SK-N-SH (cell line): Measurements from ENCODE around the gene PRR12. TPM values are rescaled to one million over a fixed set of nuclear protein-coding genes. Genes with fewer than 3 reads are reported as not detected.

Experiments used
- CTCF ChIA-PET: fragments of 300-600, 350-600 bp; formaldehyde crosslinking; extraction: SDS; loops from one replicate; lab custom pipeline; 2021; lab: Yijun Ruan, JAX
- POLR2A ChIA-PET: fragments of 350-600 bp; sonication (Branson Sonifier 250); formaldehyde crosslinking; extraction: SDS; loops from one replicate; lab custom pipeline; 2020; ENCODE audit warnings: antibody characterized with exemption, inconsistent platforms; lab: Yijun Ruan, JAX
- DNase-seq: peaks from one replicate; pipeline ENCODE4 v3.0.0; 2012
- H2AFZ ChIP-seq: fragments of 200-600 bp; sonication (generic); 2 replicates; pipeline ENCODE4 v1.8.1; 2016; ENCODE audit warnings: antibody characterized with exemption, mild to moderate bottlenecking, low read depth
- H3F3A ChIP-seq: fragments of 200-600 bp; sonication (generic); replicated peaks from 2 replicates; pipeline ENCODE3; 2016; ENCODE audit warnings: antibody characterized with exemption, mild to moderate bottlenecking; ENCODE audit not compliant: insufficient read depth
- H3K27ac ChIP-seq, 2 experiments: fragments of 200-500 bp in 1 of 2; fragments of 200-600 bp in 1 of 2; sonication (Bioruptor generic) in 1 of 2; sonication (generic), shearing (Covaris generic) in 1 of 2; 2 replicates each; pipeline versions ENCODE4 v1.5.1 to v1.6.1; 2014 to 2016; ENCODE audit warnings: low read depth in 2 of 2, inconsistent platforms in 1 of 2, low read length in 1 of 2, mild to moderate bottlenecking in 1 of 2, mixed read lengths in 1 of 2
- H3K27me3 ChIP-seq: fragments of 200-600 bp; sonication (generic), shearing (Covaris generic); 2 replicates; pipeline ENCODE4 v1.6.1; 2016; ENCODE audit warnings: mixed run types; ENCODE audit not compliant: insufficient read depth
- H3K36me3 ChIP-seq, 2 experiments: fragments of 200-500 bp in 1 of 2; fragments of 200-600 bp in 1 of 2; sonication (Bioruptor generic) in 1 of 2; sonication (generic) in 1 of 2; replicated peaks in 1 of 2; 2 replicates each; pipeline versions ENCODE3 to v1.5.1; 2014 to 2016; ENCODE audit warnings: low read length in 1 of 2, mild to moderate bottlenecking in 1 of 2; ENCODE audit not compliant: insufficient read depth in 2 of 2, control insufficient read depth in 1 of 2
- H3K4me1 ChIP-seq, 2 experiments: fragments of 200-500 bp in 1 of 2; fragments of 200-600 bp in 1 of 2; sonication (Bioruptor generic) in 1 of 2; sonication (generic), shearing (Covaris generic) in 1 of 2; 2 replicates each; pipeline versions ENCODE4 v1.5.1 to v1.6.1; 2014 to 2016; ENCODE audit warnings: low read depth in 1 of 2, low read length in 1 of 2, mixed run types in 1 of 2; ENCODE audit not compliant: insufficient read depth in 2 of 2, control insufficient read depth in 1 of 2
- H3K4me2 ChIP-seq: fragments of 200-600 bp; sonication (generic), shearing (Covaris generic); 2 replicates; pipeline ENCODE4 v1.6.1; 2017; ENCODE audit warnings: mixed run types
- H3K4me3 ChIP-seq, 2 experiments: fragments of 200-500 bp in 1 of 2; fragments of 200-600 bp in 1 of 2; sonication (Bioruptor generic) in 1 of 2; sonication (generic), shearing (Covaris generic) in 1 of 2; 2 replicates each; pipeline versions ENCODE4 v1.5.1 to v1.8.1; 2014 to 2016; ENCODE audit warnings: low read depth in 2 of 2, inconsistent platforms in 1 of 2, low read length in 1 of 2, mild to moderate bottlenecking in 1 of 2, mixed read lengths in 1 of 2, moderate library complexity in 1 of 2
- H3K79me2 ChIP-seq: fragments of 200-600 bp; sonication (generic); 2 replicates; pipeline ENCODE4 v1.8.1; 2017; ENCODE audit warnings: mild to moderate bottlenecking; ENCODE audit not compliant: insufficient read depth
- H3K9ac ChIP-seq: fragments of 200-600 bp; sonication (generic); 2 replicates; pipeline ENCODE4 v1.6.1; 2017; ENCODE audit warnings: mixed run types
- H3K9me2 ChIP-seq: fragments of 200-600 bp; sonication (generic); 2 replicates; pipeline ENCODE4 v1.6.1; 2017; ENCODE audit warnings: mixed run types
- H3K9me3 ChIP-seq: fragments of 200-600 bp; sonication (generic); 2 replicates; pipeline ENCODE4 v1.6.1; 2017; ENCODE audit warnings: mixed run types, mild to moderate bottlenecking, moderate library complexity
- H4K20me1 ChIP-seq: fragments of 200-600 bp; sonication (generic); 2 replicates; pipeline ENCODE4 v1.6.1; 2017; ENCODE audit warnings: mild to moderate bottlenecking, mixed run types; ENCODE audit not compliant: insufficient read depth
- CHD2 ChIP-seq: fragments of 150-350 bp; IDR thresholded peaks from 2 replicates; pipeline ENCODE4 v1.6.1; 2018; ENCODE audit warnings: low read length; ENCODE audit not compliant: partially characterized antibody
- ELF1 ChIP-seq: IDR thresholded peaks from 2 replicates; pipeline ENCODE4 v1.4.0; 2012
- EZH2phosphoT487 ChIP-seq: fragments of 200-600 bp; sonication (generic); IDR thresholded peaks from 2 replicates; pipeline ENCODE4 v1.6.1; 2017; ENCODE audit warnings: low read depth, mixed run types, mild to moderate bottlenecking, antibody characterized with exemption, moderate library complexity, borderline replicate concordance
- FOXM1 ChIP-seq: IDR thresholded peaks from 2 replicates; pipeline ENCODE4 v1.4.0; 2012; ENCODE audit warnings: low read depth, mild to moderate bottlenecking
- GATA2 ChIP-seq: sonication (generic); formaldehyde crosslinking; IDR thresholded peaks from 2 replicates; pipeline ENCODE4 v1.5.0; 2020; ENCODE audit warnings: mild to moderate bottlenecking, missing genetic modification reagents
- IRF3 ChIP-seq: fragments of 150-350 bp; IDR thresholded peaks from 2 replicates; pipeline ENCODE4 v1.6.1; 2016; ENCODE audit warnings: mild to moderate bottlenecking, low read depth, low read length
- JUND ChIP-seq: IDR thresholded peaks from 2 replicates; pipeline ENCODE4 v1.4.0; 2012
- MAX ChIP-seq: IDR thresholded peaks from 2 replicates; pipeline ENCODE4 v1.4.0; 2012; ENCODE audit warnings: low read depth
- MEF2A ChIP-seq: IDR thresholded peaks from 2 replicates; pipeline ENCODE4 v1.4.0; 2012; ENCODE audit warnings: low read depth, borderline replicate concordance
- MXI1 ChIP-seq: IDR thresholded peaks from 2 replicates; pipeline ENCODE4 v1.6.1; 2012; ENCODE audit warnings: mild to moderate bottlenecking, low read depth, low read length, improper control_type of control experiment
- NRF1 ChIP-seq: IDR thresholded peaks from 2 replicates; pipeline ENCODE4 v1.6.1; 2012; ENCODE audit warnings: low read depth, mild to moderate bottlenecking, low read length
- POLR2AphosphoS5 ChIP-seq: IDR thresholded peaks from 2 replicates; pipeline ENCODE4 v1.6.1; 2012; ENCODE audit warnings: low read depth, low read length
- RAD21 ChIP-seq: IDR thresholded peaks from 2 replicates; pipeline ENCODE4 v1.6.1; 2012; ENCODE audit warnings: mild to moderate bottlenecking, low read length
- RFX5 ChIP-seq: IDR thresholded peaks from 2 replicates; pipeline ENCODE4 v1.6.1; 2012; ENCODE audit warnings: mild to moderate bottlenecking, improper control_type of control experiment, low read length
- SIN3A ChIP-seq: IDR thresholded peaks from 2 replicates; pipeline ENCODE4 v1.6.1; 2012; ENCODE audit warnings: low read depth, mild to moderate bottlenecking, low read length, moderate library complexity, borderline replicate concordance
- TEAD4 ChIP-seq: IDR thresholded peaks from 2 replicates; pipeline ENCODE4 v1.4.0; 2012; ENCODE audit warnings: mild to moderate bottlenecking, borderline replicate concordance; ENCODE audit not compliant: insufficient read depth
- YY1 ChIP-seq: IDR thresholded peaks from 2 replicates; pipeline ENCODE4 v1.4.0; 2012; ENCODE audit warnings: low read depth, mild to moderate bottlenecking
- WGBS: methylation state at CpG from one replicate; pipeline ENCODE4 v1.1.6; 2017; ENCODE audit warnings: low lambda C conversion rate; 5-methylcytosine and 5-hydroxymethylcytosine counted together
- polyA plus RNA-seq, 3 experiments: library from polyadenylated mRNA; depleted of rRNA; stranded (reverse); fragments of >200 nt; gene quantifications; 2 replicates each; pipeline ENCODE4 v1.2.3, GENCODE V29; 2012
- TF ChIP-seq, protein P1 (sequence below): IDR thresholded peaks from 2 replicates; pipeline ENCODE4; 2012
- TF ChIP-seq, protein P2 (sequence below): fragments of 150-350 bp; IDR thresholded peaks from 2 replicates; pipeline ENCODE4 v1.6.1; 2017; ENCODE audit warnings: antibody characterized with exemption, low read length, low read depth, borderline replicate concordance

The PRR12 gene
- polyA plus RNA-seq, 1 of the 3 experiments (the other 2 are of a cell fraction) = 1.7 TPM

DNA sequence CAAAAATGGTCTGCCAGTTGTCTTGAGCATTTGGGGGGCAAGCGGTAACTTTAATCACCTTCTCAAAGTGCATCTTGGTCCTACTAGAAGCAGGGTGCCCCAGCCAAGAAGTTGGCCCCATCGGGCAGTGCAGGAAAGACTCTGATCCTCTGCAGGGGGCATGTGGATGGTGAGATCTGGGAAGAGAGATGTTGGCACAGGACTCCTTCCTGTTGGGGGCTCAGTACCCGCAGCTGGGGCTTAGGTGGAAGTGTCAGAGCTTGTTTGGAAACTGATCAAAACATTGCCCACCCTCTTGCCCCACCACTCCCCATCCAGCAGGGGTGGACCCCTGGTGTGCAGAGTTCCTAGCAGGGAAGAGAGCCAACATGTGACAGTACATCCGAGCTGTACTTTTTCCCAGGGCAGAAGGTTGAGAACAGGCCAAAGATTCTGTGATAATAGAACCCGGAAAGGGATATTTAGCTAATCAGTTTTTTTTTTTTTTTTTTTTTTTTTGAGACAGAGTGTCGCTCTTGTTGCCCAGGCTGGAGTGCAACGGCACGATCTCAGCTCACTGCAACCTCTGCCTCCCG is 40.1 kb downstream of the PRR12 start:
- peak; percentile 79 for DNase-seq
- H3F3A ChIP-seq = peaks cover 19% of the 10 kb centered on the region
- H3K4me2 ChIP-seq = peak overlapping the region; percentile 55; the same call in 1 of the 2 replicates
- POLR2A ChIA-PET = interaction anchor here (1.3 kb wide), 1 partner anchor 9 kb away, joined by 3 read pairs; the partner anchor contains the start of gene RRAS
- H3K4me3 ChIP-seq = no peak overlapping the region
- no peaks in the 10 kb centered on the region for H3K27me3 ChIP-seq
- H4K20me1 ChIP-seq = no peaks in the 10 kb centered on the region; the same call in 1 of the 2 replicates
- H3K9me2 ChIP-seq = no peaks in the 10 kb centered on the region
- H3K36me3 ChIP-seq = peaks cover 0 to 26% of the 10 kb centered on the region in 2 experiments
- H3K27ac ChIP-seq = peak overlapping the region; percentile 11 to 78
- TF ChIP-seq GATA2 (CRISPR knock-in tag) (peak; percentile 28; the same call in 1 of the 2 replicates), MEF2A (no peak), EZH2phosphoT487 (no peak), ELF1 (no peak), RAD21 (no peak), POLR2AphosphoS5 (peak; percentile 52; the same call in 1 of the 2 replicates), MXI1 (peak; percentile 50; the same call in 1 of the 2 replicates)
- TF ChIP-seq, all 33 proteins: peak for 3
- CTCF ChIA-PET = interaction anchor here (0.6 to 1.9 kb wide), 6 partner anchors 11 to 60 kb away, joined by 3 to 9 read pairs (median 3); partner anchors contain the start of genes CPT1C and SCAF1
- 24% methylated on average over 8 of the region's 9 CpGs for WGBS
- peaks cover 7 to 10% of the 10 kb centered on the region in 2 experiments; a peak in 3 of 4 replicates for H3K4me1 ChIP-seq
- H3K9me3 ChIP-seq = no peaks in the 10 kb centered on the region
- H3K79me2 ChIP-seq = 0 out of 2 replicates have a peak, but pooled peaks cover 2% of the 10 kb centered on the region
- H2AFZ ChIP-seq = no peak overlapping the region
- H3K9ac ChIP-seq = no peak overlapping the region

- Histone ChIP-seq H3K9me2 (no peaks in the 10 kb centered on the region), H2AFZ (no peak overlapping the region), H3K79me2 (0 out of 2 replicates have a peak, but pooled peaks cover 2% of the 10 kb centered on the region), H3K36me3 (peaks cover 0 to 23% of the 10 kb centered on the region in 2 experiments), H3K9ac (no peak overlapping the region), H3K4me3 (no peak overlapping the region), H3F3A (peaks cover 19% of the 10 kb centered on the region), H4K20me1 (no peaks in the 10 kb centered on the region; the same call in 1 of the 2 replicates), H3K4me2 (no peak overlapping the region), H3K9me3 (no peaks in the 10 kb centered on the region), H3K27me3 (no peaks in the 10 kb centered on the region), H3K4me1 (peaks cover 7 to 10% of the 10 kb centered on the region in 2 experiments; a peak in 3 of 4 replicates), H3K27ac (peak overlapping the region in 1 of 2 experiments; percentile 78; a peak in 2 of 4 replicates)
- ChIA-PET CTCF (interaction anchor here (0.9 to 1.9 kb wide), 4 partner anchors 10 to 59 kb away, joined by 3 to 9 read pairs (median 4); partner anchors contain the start of genes CPT1C and SCAF1), POLR2A (interaction anchor here (1.3 kb wide), 1 partner anchor 9 kb away, joined by 3 read pairs; the partner anchor contains the start of gene RRAS)
- WGBS = 83% methylated on average over 15 of the region's 19 CpGs
- no peak for DNase-seq
- no peak for TF ChIP-seq FOXM1
- TF ChIP-seq, protein P1, sequence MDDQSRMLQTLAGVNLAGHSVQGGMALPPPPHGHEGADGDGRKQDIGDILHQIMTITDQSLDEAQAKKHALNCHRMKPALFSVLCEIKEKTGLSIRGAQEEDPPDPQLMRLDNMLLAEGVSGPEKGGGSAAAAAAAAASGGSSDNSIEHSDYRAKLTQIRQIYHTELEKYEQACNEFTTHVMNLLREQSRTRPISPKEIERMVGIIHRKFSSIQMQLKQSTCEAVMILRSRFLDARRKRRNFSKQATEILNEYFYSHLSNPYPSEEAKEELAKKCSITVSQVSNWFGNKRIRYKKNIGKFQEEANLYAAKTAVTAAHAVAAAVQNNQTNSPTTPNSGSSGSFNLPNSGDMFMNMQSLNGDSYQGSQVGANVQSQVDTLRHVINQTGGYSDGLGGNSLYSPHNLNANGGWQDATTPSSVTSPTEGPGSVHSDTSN = no peak
- TF ChIP-seq RAD21 = no peak
- TF ChIP-seq CHD2 = no peak
- no peak for TF ChIP-seq TEAD4
- no peak for TF ChIP-seq YY1
- no peak for TF ChIP-seq JUND
- TF ChIP-seq SIN3A = no peak
- no peak for TF ChIP-seq IRF3
- TF ChIP-seq NRF1 = no peak
- TF ChIP-seq MAX = no peak
- TF ChIP-seq, protein P2, sequence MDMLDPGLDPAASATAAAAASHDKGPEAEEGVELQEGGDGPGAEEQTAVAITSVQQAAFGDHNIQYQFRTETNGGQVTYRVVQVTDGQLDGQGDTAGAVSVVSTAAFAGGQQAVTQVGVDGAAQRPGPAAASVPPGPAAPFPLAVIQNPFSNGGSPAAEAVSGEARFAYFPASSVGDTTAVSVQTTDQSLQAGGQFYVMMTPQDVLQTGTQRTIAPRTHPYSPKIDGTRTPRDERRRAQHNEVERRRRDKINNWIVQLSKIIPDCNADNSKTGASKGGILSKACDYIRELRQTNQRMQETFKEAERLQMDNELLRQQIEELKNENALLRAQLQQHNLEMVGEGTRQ = no peak
- TF ChIP-seq RFX5 = no peak
- no peak for TF ChIP-seq GATA2 (CRISPR knock-in tag)
- TF ChIP-seq MEF2A = no peak
These were observed 40.7 kb downstream of the PRR12 start for GRCh38 chr19:49631610-49632192.
